SHP77 (cell line): Measurements from ENCODE around the gene CD63.
A peak's percentile ranks its signal among the peaks of the same experiment; 100 is the strongest.

Source experiments
- DNase-seq, 2 experiments: peaks; one replicate each; lab custom pipeline; 2025; lab: John Stamatoyannopoulos, UW

CD63 gene

DNA sequence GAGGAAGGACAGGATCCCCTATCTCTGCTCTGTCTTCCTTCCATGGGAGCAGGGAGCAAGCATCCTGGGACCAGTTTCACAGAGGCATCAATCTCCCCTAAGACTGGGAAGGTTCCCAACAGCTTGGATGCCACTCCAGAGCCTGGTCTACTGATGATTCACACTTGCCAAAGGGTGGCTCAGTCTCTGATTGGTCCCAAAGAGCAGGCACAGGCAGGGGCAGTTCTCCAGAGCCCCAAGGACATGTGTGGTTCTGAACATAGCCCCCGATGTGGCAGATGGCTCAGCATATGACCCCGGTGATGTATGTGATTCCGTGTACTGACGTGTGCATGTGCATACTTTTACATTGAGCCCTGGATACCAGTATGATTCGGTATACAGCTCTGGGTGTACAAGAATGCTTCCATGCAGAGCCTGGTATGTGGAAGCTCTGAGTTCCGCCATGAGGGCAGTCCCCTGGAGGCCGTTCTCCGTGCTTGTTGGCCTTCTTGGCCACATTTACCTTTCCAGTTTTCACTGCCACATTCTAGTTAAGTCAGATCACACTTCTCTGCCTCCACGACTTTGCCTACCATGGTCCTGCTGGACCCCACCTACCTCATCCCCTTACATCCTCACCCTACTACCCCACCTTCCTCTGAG, 42.3 kb downstream of the CD63 start:
- no peak for DNase-seq

GRCh38 chr12:55685671-55686070, 43.1 kb downstream of the CD63 start:
- DNase-seq, result no peak

- no peak for DNase-seq
Measured at GRCh38 chr12:55684761-55685370, 43.9 kb downstream of the CD63 start.

DNA sequence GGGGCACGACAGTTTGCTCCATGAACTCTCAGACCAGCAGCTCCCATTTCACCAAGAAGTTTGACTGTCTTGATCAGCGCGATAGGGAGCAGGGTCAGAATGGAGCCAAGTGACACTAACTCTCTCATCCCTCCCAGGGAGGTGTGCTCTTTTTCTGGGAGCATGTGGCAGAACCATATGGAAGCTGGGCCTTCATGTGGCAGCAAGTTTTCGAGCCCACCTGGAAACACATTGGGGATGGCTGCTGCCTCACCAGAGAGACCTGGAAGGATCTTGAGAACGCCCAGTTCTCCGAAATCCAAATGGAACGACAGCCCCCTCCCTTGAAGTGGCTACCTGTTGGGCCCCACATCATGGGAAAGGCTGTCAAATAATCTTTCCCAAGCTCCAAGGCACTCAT, 45.1 kb downstream of the CD63 start:
- DNase-seq, result no peak

DNA sequence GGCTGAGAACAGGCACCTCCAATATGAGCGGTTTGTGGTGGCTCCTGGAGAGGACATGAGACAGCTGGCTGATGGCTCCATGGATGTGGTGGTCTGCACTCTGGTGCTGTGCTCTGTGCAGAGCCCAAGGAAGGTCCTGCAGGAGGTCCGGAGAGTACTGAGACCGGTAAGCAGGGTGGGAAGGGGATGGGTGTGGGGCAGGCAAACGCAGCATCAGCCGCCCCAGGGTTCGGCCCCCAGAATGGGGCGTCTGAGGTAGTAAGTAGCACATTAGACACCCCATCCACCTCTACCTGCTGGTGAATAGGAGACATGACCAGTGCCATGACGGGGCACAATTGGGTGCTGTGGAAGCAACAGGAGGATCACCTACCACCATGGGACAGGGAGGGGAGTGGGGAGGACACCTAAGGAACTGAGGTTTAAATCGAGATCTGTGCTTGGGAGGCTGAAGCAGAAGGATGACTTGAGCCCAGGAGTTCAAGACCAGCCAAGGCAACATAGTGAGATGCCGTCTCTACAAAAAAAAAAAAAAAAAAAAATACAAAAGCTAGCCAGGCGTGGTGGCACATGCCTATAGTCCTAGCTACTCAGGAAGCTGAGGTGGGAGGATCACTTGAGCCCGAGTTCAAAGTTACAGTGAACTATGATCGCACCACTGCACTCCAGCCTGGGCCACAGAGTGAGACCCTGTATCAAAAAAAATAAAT, 46.6 kb downstream of the CD63 start:
- no peak for DNase-seq

- DNase-seq, result peak; percentile 26 to 29
Measured at GRCh38 chr12:55681142-55682077, 47.4 kb downstream of the CD63 start.

GRCh38 chr12:55679691-55680090, 49.1 kb downstream of the CD63 start:
- DNase-seq, result no peak

DNA sequence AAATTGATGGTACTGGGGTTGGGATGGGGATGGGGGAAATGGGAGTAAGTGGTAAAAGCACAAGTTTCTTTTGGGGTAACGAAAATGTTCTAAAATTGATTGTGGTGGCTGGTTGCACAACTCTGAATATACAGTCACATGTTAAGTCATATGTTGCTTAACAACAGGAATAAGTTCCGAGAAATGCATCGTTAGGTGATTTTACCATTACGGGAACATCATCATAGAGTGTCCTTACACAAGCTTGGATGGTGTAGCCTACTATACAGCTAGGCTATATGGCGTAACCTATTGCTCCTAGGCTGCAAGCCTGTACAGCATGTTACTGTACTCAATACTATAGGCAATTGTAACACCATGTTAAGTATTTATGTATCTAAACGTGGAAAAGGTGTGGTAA, 52.1 kb downstream of the CD63 start:
- no peak for DNase-seq

DNA sequence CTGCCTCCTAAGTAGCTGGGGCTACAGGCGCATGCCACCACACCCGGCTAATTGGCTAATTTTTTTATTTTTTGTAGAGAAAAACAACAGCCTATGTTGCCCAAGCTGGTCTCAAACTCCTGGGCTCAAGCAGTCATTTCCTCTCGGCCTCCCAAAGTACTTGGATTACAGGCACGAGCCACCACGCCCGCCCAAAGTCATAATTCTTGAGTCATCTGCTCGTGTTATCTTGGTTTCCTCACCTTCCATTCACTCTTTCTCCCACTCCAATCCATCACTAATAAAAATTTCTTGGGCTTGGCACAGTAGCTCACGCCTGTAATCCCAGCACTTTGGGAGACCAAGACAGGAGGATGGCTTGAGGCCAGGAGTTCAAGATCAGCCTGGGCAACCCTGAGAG, 53.1 kb downstream of the CD63 start:
- no peak for DNase-seq
